Activated CD4-positive, alpha-beta T cell treated with anti-CD3 and anti-CD28 coated beads for 4 hours (primary cell): ENCODE data around the gene ST13.
A peak's percentile ranks its signal among the peaks of the same experiment; 100 is the strongest.
"Not testable (repeated sequence)": the region's sequence is repeated elsewhere in the genome, so short reads cannot be mapped to it uniquely, and the experiment has no call there.

Experiments used
- DNase-seq, 2 donors: peaks; one replicate each; pipeline ENCODE4 v3.0.0-alpha.2; 2020

The ST13 gene

GRCh38 chr22:40856513-40857308 is at the start of gene ST13, which contains the start of gene XPNPEP3:
TSS of gene ST13 (minus strand) at chr22:40856639. CDS start at chr22:40856540, 99 bp downstream.
TSS of gene XPNPEP3 (plus strand) at chr22:40857148. CDS start at chr22:40857182, 34 bp downstream.
- peak; percentile 95 to 97 for DNase-seq

GRCh38 chr22:40904101-40904500 is 47.7 kb upstream of the ST13 start:
- no peak for DNase-seq

- peak; percentile 1 to 5 for DNase-seq
Observed at GRCh38 chr22:40898850-40899357, 42.5 kb upstream of the ST13 start.

GRCh38 chr22:40894417-40894816 is 38.0 kb upstream of the ST13 start:
- DNase-seq = no peak

- DNase-seq = no peak
Observed at GRCh38 chr22:40890881-40891280, 34.4 kb upstream of the ST13 start.

- DNase-seq = no peak
Observed at GRCh38 chr22:40889116-40889515, 32.7 kb upstream of the ST13 start.

GRCh38 chr22:40878922-40879321 is 22.5 kb upstream of the ST13 start:
- DNase-seq = no peak

- DNase-seq = no peak
Observed at GRCh38 chr22:40877488-40877887, 21.0 kb upstream of the ST13 start.

- DNase-seq = no peak
Observed at GRCh38 chr22:40876907-40877306, 20.5 kb upstream of the ST13 start.

- no peak for DNase-seq
Observed at GRCh38 chr22:40875111-40875510, 18.7 kb upstream of the ST13 start.

- DNase-seq = no peak
Observed at GRCh38 chr22:40874016-40874415, 17.6 kb upstream of the ST13 start.

GRCh38 chr22:40868379-40868778 is 11.9 kb upstream of the ST13 start:
- DNase-seq = not testable (repeated sequence)

- no peak for DNase-seq
Observed at GRCh38 chr22:40867109-40867508, 10.7 kb upstream of the ST13 start.

- DNase-seq = no peak
Observed at GRCh38 chr22:40862537-40862936, 6.1 kb upstream of the ST13 start.

- DNase-seq = no peak
Observed at GRCh38 chr22:40862013-40862412, 5.6 kb upstream of the ST13 start, which contains the start of gene DNAJB7. TSS of gene DNAJB7 (minus strand) at chr22:40862113. CDS start at chr22:40861994, 119 bp downstream.

- DNase-seq = no peak
Observed at GRCh38 chr22:40857309-40857855, 943 bp upstream of the ST13 start.

GRCh38 chr22:40855979-40856512 is 393 bp downstream of the ST13 start:
- no peak for DNase-seq

- DNase-seq = peak in 1 of 2 donors; percentile 4
Observed at GRCh38 chr22:40855071-40855978, 1.1 kb downstream of the ST13 start.

- DNase-seq = no peak
Observed at GRCh38 chr22:40853961-40854360, 2.5 kb downstream of the ST13 start.

- no peak for DNase-seq
Observed at GRCh38 chr22:40853333-40853732, 3.1 kb downstream of the ST13 start.

- not testable (repeated sequence) for DNase-seq
Observed at GRCh38 chr22:40845816-40846215, 10.6 kb downstream of the ST13 start.

- DNase-seq = no peak
Observed at GRCh38 chr22:40844951-40845350, 11.5 kb downstream of the ST13 start.

- no peak for DNase-seq
Observed at GRCh38 chr22:40838486-40838885, 18.0 kb downstream of the ST13 start.
